GM23338 (cell line): ENCODE data around the gene KRT71. TPM values are rescaled to one million over a fixed set of nuclear protein-coding genes. Genes with fewer than 3 reads are reported as not detected.

Experiments
- ATAC-seq: fragments of 200-7000 bp; cut with Tn5 transposase; 3 replicates; pipeline ENCODE4 v1.9.1; 2020
- DNase-seq: peaks from one replicate; pipeline ENCODE4 v3.0.0-alpha.2; 2015; ENCODE audit warnings: low spot score
- H2AFZ ChIP-seq: fragments of 200-600 bp; sonication (generic); 2 replicates; pipeline ENCODE4 v1.8.0; 2016; ENCODE audit warnings: antibody characterized with exemption, mild to moderate bottlenecking, moderate library complexity
- H3F3A ChIP-seq: fragments of 200-600 bp; sonication (generic); replicated peaks from 2 replicates; pipeline ENCODE4 v1.8.0; 2017; ENCODE audit warnings: antibody characterized with exemption, mixed run types, low read depth
- H3K27ac ChIP-seq: fragments of 200-600 bp; sonication (generic); 2 replicates; pipeline ENCODE4 v1.6.1; 2016; ENCODE audit warnings: low read depth
- H3K27me3 ChIP-seq: fragments of 200-600 bp; sonication (generic); 2 replicates; pipeline ENCODE4 v1.8.0; 2016; ENCODE audit warnings: mild to moderate bottlenecking, mixed run types, moderate library complexity; ENCODE audit not compliant: insufficient read depth
- H3K36me3 ChIP-seq: fragments of 200-600 bp; sonication (generic); 2 replicates; pipeline ENCODE4 v1.8.0; 2016; ENCODE audit warnings: mild to moderate bottlenecking; ENCODE audit not compliant: insufficient read depth
- H3K4me1 ChIP-seq: fragments of 200-600 bp; sonication (generic); 2 replicates; pipeline ENCODE4 v1.8.0; 2016; ENCODE audit warnings: mild to moderate bottlenecking, moderate library complexity; ENCODE audit not compliant: insufficient read depth
- H3K4me2 ChIP-seq: fragments of 200-600 bp; sonication (generic); 2 replicates; pipeline ENCODE4 v1.7.1; 2017; ENCODE audit warnings: mixed run types
- H3K4me3 ChIP-seq: fragments of 200-600 bp; sonication (generic); 2 replicates; pipeline ENCODE4 v1.6.1; 2016; ENCODE audit warnings: mixed run types
- H3K79me2 ChIP-seq: fragments of 200-600 bp; sonication (generic); replicated peaks from 2 replicates; pipeline ENCODE4 v1.8.0; 2017; ENCODE audit warnings: mild to moderate bottlenecking; ENCODE audit not compliant: insufficient read depth
- H3K9me2 ChIP-seq: fragments of 200-600 bp; sonication (generic); 2 replicates; pipeline ENCODE4 v1.8.0; 2017; ENCODE audit not compliant: insufficient read depth
- H4K20me1 ChIP-seq: fragments of 200-600 bp; sonication (generic); replicated peaks from 2 replicates; pipeline ENCODE4 v1.8.0; 2017; ENCODE audit warnings: mild to moderate bottlenecking; ENCODE audit not compliant: insufficient read depth
- H3K27ac Mint-ChIP-seq: 2 replicates; pipeline ENCODE4 v1.8.0; 2020; ENCODE audit warnings: inconsistent platforms, mild to moderate bottlenecking, moderate library complexity, mixed read lengths
- H3K27me3 Mint-ChIP-seq: 3 replicates; pipeline ENCODE4 v1.8.0; 2022; ENCODE audit warnings: low read depth, mild to moderate bottlenecking, moderate library complexity, mixed read lengths, inconsistent platforms; ENCODE audit not compliant: insufficient read depth, poor library complexity
- H3K36me3 Mint-ChIP-seq: 3 replicates; pipeline ENCODE4 v1.8.0; 2021; ENCODE audit warnings: low read depth, mild to moderate bottlenecking, inconsistent platforms, moderate library complexity, mixed read lengths
- H3K4me1 Mint-ChIP-seq: 3 replicates; pipeline ENCODE4 v1.8.0; 2020; ENCODE audit warnings: mild to moderate bottlenecking, inconsistent platforms, mixed read lengths
- H3K4me3 Mint-ChIP-seq: 3 replicates; pipeline ENCODE4 v1.8.0; 2021; ENCODE audit warnings: moderate library complexity, mild to moderate bottlenecking, inconsistent platforms, mixed read lengths
- H3K9me3 Mint-ChIP-seq: 3 replicates; pipeline ENCODE4 v1.8.0; 2020; ENCODE audit warnings: moderate library complexity, mild to moderate bottlenecking, inconsistent platforms, mixed read lengths
- CREB1 ChIP-seq: fragments of 250-450 bp; sonication (Bioruptor Pico); IDR thresholded peaks from 2 replicates; pipeline ENCODE4 v1.5.0; 2020; ENCODE audit warnings: low read depth, mild to moderate bottlenecking, moderate library complexity
- EZH2phosphoT487 ChIP-seq: fragments of 200-600 bp; sonication (generic); IDR thresholded peaks from one replicate; pipeline ENCODE4 v1.8.1; 2018; ENCODE audit warnings: antibody characterized with exemption; ENCODE audit not compliant: unreplicated experiment
- JUNB ChIP-seq: IDR thresholded peaks from one replicate; pipeline ENCODE4 v1.6.1; 2016; ENCODE audit warnings: antibody characterized with exemption; ENCODE audit not compliant: unreplicated experiment
- NANOG ChIP-seq: IDR thresholded peaks from 2 replicates; pipeline ENCODE4 v1.6.1; 2016; ENCODE audit warnings: antibody characterized with exemption, borderline replicate concordance
- ZNF114 ChIP-seq: fragments of 250-450 bp; sonication (Bioruptor Pico); IDR thresholded peaks from 2 replicates; pipeline ENCODE4 v1.5.0; 2020; ENCODE audit warnings: mild to moderate bottlenecking, moderate library complexity
- ZNF331 ChIP-seq: fragments of 250-450 bp; sonication (Bioruptor Pico); IDR thresholded peaks from 2 replicates; pipeline ENCODE4 v1.5.0; 2020; ENCODE audit warnings: low read depth, mild to moderate bottlenecking, moderate library complexity
- polyA plus RNA-seq: library from polyadenylated mRNA; unstranded; fragments of >200 nt; fragmentation: Nextera tagmentation; extraction: Ambion mirVana; gene quantifications from 2 replicates; pipeline ENCODE4 v1.2.1, GENCODE V29; 2016
- total RNA-seq: library from RNA; depleted of rRNA; stranded (reverse); fragments of >200 nt; shearing (Covaris generic); gene quantifications from 2 replicates; pipeline ENCODE4 v1.2.3, GENCODE V29; 2014
- TF ChIP-seq, protein P1 (sequence below): IDR thresholded peaks from one replicate; pipeline ENCODE4 v1.6.1; 2018; ENCODE audit warnings: antibody characterized with exemption; ENCODE audit not compliant: unreplicated experiment
- TF ChIP-seq, protein P2 (sequence below), 2 experiments: fragments of 200-600 bp in 1 of 2; sonication (generic) in 1 of 2; conservative IDR thresholded peaks; 2 replicates each; pipeline versions ENCODE4 v1.5.1 to v1.6.1; 2016 to 2017; ENCODE audit warnings: antibody characterized with exemption in 2 of 2, low read depth in 2 of 2, mild to moderate bottlenecking in 2 of 2, moderate library complexity in 1 of 2
- TF ChIP-seq, protein P3 (sequence below): fragments of 250-450 bp; sonication (Bioruptor Pico); IDR thresholded peaks from 2 replicates; pipeline ENCODE4 v1.5.0; 2020; ENCODE audit warnings: mild to moderate bottlenecking, moderate library complexity

KRT71 gene
- total and polyA plus RNA-seq, 2 experiments from 2014 or later = not detected

DNA sequence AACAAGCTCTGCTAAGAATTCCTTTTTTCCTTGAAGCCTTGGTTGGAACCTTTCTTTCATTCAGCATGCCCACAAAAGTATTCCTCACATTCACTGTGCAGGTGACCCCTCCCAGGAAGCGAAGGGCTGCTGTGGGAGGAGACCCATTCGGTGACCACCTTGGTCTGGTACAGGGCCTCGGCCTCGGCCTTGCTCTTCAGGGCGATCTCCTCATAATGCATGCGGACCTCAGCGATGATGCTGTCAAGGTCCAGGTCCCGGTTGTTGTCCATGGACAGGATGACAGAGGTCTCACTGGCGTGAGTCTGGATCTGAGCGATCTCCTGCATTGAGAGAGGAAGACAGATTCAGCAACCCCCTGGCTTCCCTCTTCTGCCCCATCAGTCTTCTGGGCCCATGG is 17.6 kb upstream of the KRT71 start:
- H3K4me1 ChIP-seq = no peaks in the 10 kb centered on the region
- Mint-ChIP-seq H3K27ac (no peak overlapping the region), H3K36me3 (no peaks in the 10 kb centered on the region), H3K4me1 (no peaks in the 10 kb centered on the region), H3K4me3 (no peak overlapping the region), H3K27me3 (peaks cover 5% of the 10 kb centered on the region), H3K9me3 (no peaks in the 10 kb centered on the region)
- H3K79me2 ChIP-seq = no peaks in the 10 kb centered on the region
- no peaks in the 10 kb centered on the region for H3K36me3 ChIP-seq
- no peaks in the 10 kb centered on the region for H3K9me2 ChIP-seq
- no peaks in the 10 kb centered on the region for H3F3A ChIP-seq
- TF ChIP-seq CREB1 (CRISPR knock-in tag) (no peak), JUNB (no peak), NANOG (no peak), EZH2phosphoT487 (no peak), ZNF331 (no peak), ZNF114 (CRISPR knock-in tag) (no peak)
- TF ChIP-seq, protein P1, sequence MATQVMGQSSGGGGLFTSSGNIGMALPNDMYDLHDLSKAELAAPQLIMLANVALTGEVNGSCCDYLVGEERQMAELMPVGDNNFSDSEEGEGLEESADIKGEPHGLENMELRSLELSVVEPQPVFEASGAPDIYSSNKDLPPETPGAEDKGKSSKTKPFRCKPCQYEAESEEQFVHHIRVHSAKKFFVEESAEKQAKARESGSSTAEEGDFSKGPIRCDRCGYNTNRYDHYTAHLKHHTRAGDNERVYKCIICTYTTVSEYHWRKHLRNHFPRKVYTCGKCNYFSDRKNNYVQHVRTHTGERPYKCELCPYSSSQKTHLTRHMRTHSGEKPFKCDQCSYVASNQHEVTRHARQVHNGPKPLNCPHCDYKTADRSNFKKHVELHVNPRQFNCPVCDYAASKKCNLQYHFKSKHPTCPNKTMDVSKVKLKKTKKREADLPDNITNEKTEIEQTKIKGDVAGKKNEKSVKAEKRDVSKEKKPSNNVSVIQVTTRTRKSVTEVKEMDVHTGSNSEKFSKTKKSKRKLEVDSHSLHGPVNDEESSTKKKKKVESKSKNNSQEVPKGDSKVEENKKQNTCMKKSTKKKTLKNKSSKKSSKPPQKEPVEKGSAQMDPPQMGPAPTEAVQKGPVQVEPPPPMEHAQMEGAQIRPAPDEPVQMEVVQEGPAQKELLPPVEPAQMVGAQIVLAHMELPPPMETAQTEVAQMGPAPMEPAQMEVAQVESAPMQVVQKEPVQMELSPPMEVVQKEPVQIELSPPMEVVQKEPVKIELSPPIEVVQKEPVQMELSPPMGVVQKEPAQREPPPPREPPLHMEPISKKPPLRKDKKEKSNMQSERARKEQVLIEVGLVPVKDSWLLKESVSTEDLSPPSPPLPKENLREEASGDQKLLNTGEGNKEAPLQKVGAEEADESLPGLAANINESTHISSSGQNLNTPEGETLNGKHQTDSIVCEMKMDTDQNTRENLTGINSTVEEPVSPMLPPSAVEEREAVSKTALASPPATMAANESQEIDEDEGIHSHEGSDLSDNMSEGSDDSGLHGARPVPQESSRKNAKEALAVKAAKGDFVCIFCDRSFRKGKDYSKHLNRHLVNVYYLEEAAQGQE = no peak
- TF ChIP-seq, protein P2, sequence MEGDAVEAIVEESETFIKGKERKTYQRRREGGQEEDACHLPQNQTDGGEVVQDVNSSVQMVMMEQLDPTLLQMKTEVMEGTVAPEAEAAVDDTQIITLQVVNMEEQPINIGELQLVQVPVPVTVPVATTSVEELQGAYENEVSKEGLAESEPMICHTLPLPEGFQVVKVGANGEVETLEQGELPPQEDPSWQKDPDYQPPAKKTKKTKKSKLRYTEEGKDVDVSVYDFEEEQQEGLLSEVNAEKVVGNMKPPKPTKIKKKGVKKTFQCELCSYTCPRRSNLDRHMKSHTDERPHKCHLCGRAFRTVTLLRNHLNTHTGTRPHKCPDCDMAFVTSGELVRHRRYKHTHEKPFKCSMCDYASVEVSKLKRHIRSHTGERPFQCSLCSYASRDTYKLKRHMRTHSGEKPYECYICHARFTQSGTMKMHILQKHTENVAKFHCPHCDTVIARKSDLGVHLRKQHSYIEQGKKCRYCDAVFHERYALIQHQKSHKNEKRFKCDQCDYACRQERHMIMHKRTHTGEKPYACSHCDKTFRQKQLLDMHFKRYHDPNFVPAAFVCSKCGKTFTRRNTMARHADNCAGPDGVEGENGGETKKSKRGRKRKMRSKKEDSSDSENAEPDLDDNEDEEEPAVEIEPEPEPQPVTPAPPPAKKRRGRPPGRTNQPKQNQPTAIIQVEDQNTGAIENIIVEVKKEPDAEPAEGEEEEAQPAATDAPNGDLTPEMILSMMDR (conservative IDR thresholded peaks at IDR 0.05; ENCODE audit: low read depth in 2 of 2) = no peak
- TF ChIP-seq, protein P3, sequence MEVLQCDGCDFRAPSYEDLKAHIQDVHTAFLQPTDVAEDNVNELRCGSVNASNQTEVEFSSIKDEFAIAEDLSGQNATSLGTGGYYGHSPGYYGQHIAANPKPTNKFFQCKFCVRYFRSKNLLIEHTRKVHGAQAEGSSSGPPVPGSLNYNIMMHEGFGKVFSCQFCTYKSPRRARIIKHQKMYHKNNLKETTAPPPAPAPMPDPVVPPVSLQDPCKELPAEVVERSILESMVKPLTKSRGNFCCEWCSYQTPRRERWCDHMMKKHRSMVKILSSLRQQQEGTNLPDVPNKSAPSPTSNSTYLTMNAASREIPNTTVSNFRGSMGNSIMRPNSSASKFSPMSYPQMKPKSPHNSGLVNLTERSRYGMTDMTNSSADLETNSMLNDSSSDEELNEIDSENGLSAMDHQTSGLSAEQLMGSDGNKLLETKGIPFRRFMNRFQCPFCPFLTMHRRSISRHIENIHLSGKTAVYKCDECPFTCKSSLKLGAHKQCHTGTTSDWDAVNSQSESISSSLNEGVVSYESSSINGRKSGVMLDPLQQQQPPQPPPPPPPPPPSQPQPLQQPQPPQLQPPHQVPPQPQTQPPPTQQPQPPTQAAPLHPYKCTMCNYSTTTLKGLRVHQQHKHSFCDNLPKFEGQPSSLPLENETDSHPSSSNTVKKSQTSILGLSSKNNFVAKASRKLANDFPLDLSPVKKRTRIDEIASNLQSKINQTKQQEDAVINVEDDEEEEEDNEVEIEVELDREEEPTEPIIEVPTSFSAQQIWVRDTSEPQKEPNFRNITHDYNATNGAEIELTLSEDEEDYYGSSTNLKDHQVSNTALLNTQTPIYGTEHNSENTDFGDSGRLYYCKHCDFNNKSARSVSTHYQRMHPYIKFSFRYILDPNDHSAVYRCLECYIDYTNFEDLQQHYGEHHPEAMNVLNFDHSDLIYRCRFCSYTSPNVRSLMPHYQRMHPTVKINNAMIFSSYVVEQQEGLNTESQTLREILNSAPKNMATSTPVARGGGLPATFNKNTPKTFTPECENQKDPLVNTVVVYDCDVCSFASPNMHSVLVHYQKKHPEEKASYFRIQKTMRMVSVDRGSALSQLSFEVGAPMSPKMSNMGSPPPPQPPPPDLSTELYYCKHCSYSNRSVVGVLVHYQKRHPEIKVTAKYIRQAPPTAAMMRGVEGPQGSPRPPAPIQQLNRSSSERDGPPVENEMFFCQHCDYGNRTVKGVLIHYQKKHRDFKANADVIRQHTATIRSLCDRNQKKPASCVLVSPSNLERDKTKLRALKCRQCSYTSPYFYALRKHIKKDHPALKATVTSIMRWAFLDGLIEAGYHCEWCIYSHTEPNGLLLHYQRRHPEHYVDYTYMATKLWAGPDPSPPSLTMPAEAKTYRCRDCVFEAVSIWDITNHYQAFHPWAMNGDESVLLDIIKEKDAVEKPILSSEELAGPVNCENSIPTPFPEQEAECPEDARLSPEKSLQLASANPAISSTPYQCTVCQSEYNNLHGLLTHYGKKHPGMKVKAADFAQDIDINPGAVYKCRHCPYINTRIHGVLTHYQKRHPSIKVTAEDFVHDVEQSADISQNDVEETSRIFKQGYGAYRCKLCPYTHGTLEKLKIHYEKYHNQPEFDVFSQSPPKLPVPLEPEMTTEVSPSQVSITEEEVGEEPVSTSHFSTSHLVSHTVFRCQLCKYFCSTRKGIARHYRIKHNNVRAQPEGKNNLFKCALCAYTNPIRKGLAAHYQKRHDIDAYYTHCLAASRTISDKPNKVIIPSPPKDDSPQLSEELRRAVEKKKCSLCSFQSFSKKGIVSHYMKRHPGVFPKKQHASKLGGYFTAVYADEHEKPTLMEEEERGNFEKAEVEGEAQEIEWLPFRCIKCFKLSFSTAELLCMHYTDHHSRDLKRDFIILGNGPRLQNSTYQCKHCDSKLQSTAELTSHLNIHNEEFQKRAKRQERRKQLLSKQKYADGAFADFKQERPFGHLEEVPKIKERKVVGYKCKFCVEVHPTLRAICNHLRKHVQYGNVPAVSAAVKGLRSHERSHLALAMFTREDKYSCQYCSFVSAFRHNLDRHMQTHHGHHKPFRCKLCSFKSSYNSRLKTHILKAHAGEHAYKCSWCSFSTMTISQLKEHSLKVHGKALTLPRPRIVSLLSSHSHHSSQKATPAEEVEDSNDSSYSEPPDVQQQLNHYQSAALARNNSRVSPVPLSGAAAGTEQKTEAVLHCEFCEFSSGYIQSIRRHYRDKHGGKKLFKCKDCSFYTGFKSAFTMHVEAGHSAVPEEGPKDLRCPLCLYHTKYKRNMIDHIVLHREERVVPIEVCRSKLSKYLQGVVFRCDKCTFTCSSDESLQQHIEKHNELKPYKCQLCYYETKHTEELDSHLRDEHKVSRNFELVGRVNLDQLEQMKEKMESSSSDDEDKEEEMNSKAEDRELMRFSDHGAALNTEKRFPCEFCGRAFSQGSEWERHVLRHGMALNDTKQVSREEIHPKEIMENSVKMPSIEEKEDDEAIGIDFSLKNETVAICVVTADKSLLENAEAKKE (CRISPR knock-in tag) = no peak
- H3K4me3 ChIP-seq = no peak overlapping the region
- no peaks in the 10 kb centered on the region for H4K20me1 ChIP-seq
- no peak overlapping the region for H3K27ac ChIP-seq
- DNase-seq (no peak), ATAC-seq (no peak)
- H2AFZ ChIP-seq = no peak overlapping the region
- H3K4me2 ChIP-seq = no peak overlapping the region
- no peaks in the 10 kb centered on the region for H3K27me3 ChIP-seq
